Spleen (tissue), 7 donors: ENCODE results near the gene TAGLN2.

Experiments used
- CTCF ChIP-seq, 11 experiments: fragments of 200-600 bp in 7 of 11; fragments of 450-650 bp in 4 of 11; sonication (generic) in 4 of 11; IDR thresholded peaks in 8 of 11; conservative IDR thresholded peaks in 3 of 11; 1 replicate in 7 of 11; 2 replicates in 4 of 11; pipeline versions ENCODE4 v1.4.0 to v1.8.0; 2016 to 2021; ENCODE audit warnings: antibody characterized with exemption in 11 of 11, inconsistent platforms in 4 of 11, mild to moderate bottlenecking in 1 of 11
- POLR2A ChIP-seq, 3 donors: fragments of 450-650 bp; IDR thresholded peaks; one replicate each; pipeline ENCODE4 v1.5.1; 2017; ENCODE audit warnings: antibody characterized with exemption in 3 of 3, mild to moderate bottlenecking in 1 of 3
- POLR2AphosphoS5 ChIP-seq, 3 donors: sonication (generic); formaldehyde crosslinking; IDR thresholded peaks; one replicate each; pipeline ENCODE4 v1.5.1; 2017; ENCODE audit warnings: antibody characterized with exemption in 3 of 3
- donor health status: DM: no; HTN: no; CAD: no; lungs with moderate emphysema.
- donor health status: DM: no; HTN: no; CAD: no.
- donor health status: DM: no; HTN: no; CAD: no.

- TF ChIP-seq CTCF (IDR thresholded peaks at IDR 0.05 in 8 of 11, conservative IDR thresholded peaks at IDR 0.05 in 3 of 11) = no peak
- TF ChIP-seq POLR2AphosphoS5 (IDR thresholded peaks at IDR 0.05) = no peak
- TF ChIP-seq POLR2A (IDR thresholded peaks at IDR 0.05) = no peak
Measured at GRCh38 chr1:159920651-159921050, 4.7 kb downstream of the TAGLN2 start.
